Measurements from ENCODE around the gene ZDHHC11B. TPM values are rescaled to one million over a fixed set of nuclear protein-coding genes. Genes with fewer than 3 reads are reported as not detected.

Gene ZDHHC11B
- total and polyA plus RNA-seq, 2 of the 13 experiments (the other 11 are each of a cell fraction or from before 2014, with no cell fraction given): 0.11 to 0.12 TPM

GRCh38 chr5:671459-672328 lies 112.8 kb downstream of the ZDHHC11B start (continued):
- no peak for TF ChIP-seq ZNF605 (CRISPR knock-in tag; IDR thresholded peaks at IDR 0.05)
- no peak for TF ChIP-seq ATF7-NPFF (CRISPR knock-in tag; IDR thresholded peaks at IDR 0.05; ENCODE audit: low read depth)
- TF ChIP-seq, protein P1, sequence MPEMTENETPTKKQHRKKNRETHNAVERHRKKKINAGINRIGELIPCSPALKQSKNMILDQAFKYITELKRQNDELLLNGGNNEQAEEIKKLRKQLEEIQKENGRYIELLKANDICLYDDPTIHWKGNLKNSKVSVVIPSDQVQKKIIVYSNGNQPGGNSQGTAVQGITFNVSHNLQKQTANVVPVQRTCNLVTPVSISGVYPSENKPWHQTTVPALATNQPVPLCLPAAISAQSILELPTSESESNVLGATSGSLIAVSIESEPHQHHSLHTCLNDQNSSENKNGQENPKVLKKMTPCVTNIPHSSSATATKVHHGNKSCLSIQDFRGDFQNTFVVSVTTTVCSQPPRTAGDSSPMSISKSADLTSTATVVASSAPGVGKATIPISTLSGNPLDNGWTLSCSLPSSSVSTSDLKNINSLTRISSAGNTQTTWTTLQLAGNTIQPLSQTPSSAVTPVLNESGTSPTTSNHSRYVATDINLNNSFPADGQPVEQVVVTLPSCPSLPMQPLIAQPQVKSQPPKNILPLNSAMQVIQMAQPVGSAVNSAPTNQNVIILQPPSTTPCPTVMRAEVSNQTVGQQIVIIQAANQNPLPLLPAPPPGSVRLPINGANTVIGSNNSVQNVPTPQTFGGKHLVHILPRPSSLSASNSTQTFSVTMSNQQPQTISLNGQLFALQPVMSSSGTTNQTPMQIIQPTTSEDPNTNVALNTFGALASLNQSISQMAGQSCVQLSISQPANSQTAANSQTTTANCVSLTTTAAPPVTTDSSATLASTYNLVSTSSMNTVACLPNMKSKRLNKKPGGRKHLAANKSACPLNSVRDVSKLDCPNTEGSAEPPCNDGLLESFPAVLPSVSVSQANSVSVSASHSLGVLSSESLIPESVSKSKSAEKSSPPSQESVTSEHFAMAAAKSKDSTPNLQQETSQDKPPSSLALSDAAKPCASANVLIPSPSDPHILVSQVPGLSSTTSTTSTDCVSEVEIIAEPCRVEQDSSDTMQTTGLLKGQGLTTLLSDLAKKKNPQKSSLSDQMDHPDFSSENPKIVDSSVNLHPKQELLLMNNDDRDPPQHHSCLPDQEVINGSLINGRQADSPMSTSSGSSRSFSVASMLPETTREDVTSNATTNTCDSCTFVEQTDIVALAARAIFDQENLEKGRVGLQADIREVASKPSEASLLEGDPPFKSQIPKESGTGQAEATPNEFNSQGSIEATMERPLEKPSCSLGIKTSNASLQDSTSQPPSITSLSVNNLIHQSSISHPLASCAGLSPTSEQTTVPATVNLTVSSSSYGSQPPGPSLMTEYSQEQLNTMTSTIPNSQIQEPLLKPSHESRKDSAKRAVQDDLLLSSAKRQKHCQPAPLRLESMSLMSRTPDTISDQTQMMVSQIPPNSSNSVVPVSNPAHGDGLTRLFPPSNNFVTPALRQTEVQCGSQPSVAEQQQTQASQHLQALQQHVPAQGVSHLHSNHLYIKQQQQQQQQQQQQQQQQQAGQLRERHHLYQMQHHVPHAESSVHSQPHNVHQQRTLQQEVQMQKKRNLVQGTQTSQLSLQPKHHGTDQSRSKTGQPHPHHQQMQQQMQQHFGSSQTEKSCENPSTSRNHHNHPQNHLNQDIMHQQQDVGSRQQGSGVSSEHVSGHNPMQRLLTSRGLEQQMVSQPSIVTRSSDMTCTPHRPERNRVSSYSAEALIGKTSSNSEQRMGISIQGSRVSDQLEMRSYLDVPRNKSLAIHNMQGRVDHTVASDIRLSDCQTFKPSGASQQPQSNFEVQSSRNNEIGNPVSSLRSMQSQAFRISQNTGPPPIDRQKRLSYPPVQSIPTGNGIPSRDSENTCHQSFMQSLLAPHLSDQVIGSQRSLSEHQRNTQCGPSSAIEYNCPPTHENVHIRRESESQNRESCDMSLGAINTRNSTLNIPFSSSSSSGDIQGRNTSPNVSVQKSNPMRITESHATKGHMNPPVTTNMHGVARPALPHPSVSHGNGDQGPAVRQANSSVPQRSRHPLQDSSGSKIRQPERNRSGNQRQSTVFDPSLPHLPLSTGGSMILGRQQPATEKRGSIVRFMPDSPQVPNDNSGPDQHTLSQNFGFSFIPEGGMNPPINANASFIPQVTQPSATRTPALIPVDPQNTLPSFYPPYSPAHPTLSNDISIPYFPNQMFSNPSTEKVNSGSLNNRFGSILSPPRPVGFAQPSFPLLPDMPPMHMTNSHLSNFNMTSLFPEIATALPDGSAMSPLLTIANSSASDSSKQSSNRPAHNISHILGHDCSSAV (CRISPR knock-in tag; IDR thresholded peaks at IDR 0.05; ENCODE audit: borderline replicate concordance): no peak
- no peak; the same call in 1 of the 2 replicates for TF ChIP-seq MEIS1 (CRISPR knock-in tag; IDR thresholded peaks at IDR 0.05; ENCODE audit: borderline replicate concordance)
- TF ChIP-seq ELF1 (CRISPR knock-in tag; IDR thresholded peaks at IDR 0.05): 0 out of 2 replicates have a peak, but pooled peaks have one; percentile 37
- TF ChIP-seq SOX13 (IDR thresholded peaks at IDR 0.05): no peak
- TF ChIP-seq SOX13 (CRISPR knock-in tag; conservative IDR thresholded peaks at IDR 0.05 in 1 of 2, IDR thresholded peaks at IDR 0.05 in 1 of 2): no peak; a peak in 1 of 4 replicates
- TF ChIP-seq AKNA (CRISPR knock-in tag; IDR thresholded peaks at IDR 0.05; ENCODE audit: borderline replicate concordance): no peak
- no peak for TF ChIP-seq ZKSCAN5 (CRISPR knock-in tag; IDR thresholded peaks at IDR 0.05)
- peak; percentile 54; the same call in 1 of the 2 replicates for TF ChIP-seq ZNF501 (CRISPR knock-in tag; IDR thresholded peaks at IDR 0.05)
- no peak for TF ChIP-seq TRAFD1 (CRISPR knock-in tag; IDR thresholded peaks at IDR 0.05; ENCODE audit: borderline replicate concordance)
- no peak for TF ChIP-seq ZNF576 (CRISPR knock-in tag; IDR thresholded peaks at IDR 0.05)
